K562 (cell line): Measurements from ENCODE around the gene ASRGL1. TPM values are rescaled to one million over a fixed set of nuclear protein-coding genes. Genes with fewer than 3 reads are reported as not detected.

Experiments
- ATAC-seq: fragments of 200-7000 bp; cut with Tn5 transposase; 3 replicates; pipeline ENCODE4 v1.9.1; 2020; ENCODE audit warnings: moderate library complexity
- BruUV-seq: library from RNA; stranded (reverse); fragments of 400-500 nt; replicated peaks from 2 replicates; lab custom pipeline; 2021; lab: Mats Ljungman, UMichigan
- CTCF ChIA-PET: fragments of 300-600 bp; formaldehyde crosslinking; extraction: SDS; loops from one replicate; lab custom pipeline; 2021; ENCODE audit warnings: low intra/inter-chr PET ratio; lab: Yijun Ruan, JAX
- POLR2A ChIA-PET: fragments of 300-600, 350-650 bp; sonication (Branson Sonifier 250); formaldehyde crosslinking; extraction: SDS; loops from one replicate; lab custom pipeline; 2021; ENCODE audit warnings: antibody characterized with exemption, inconsistent platforms; lab: Yijun Ruan, JAX
- DNase-seq, 4 experiments: peaks; one replicate each; pipeline versions ENCODE4 v3.0.0 to v3.0.0-alpha.2; 2011 to 2018; ENCODE audit warnings: low spot score in 3 of 4, mixed read lengths in 3 of 4; ENCODE audit errors: extremely low read depth in 1 of 4
- FAIRE-seq: peaks from 2 replicates; lab custom pipeline; 2011; peaks lifted over from hg19 to GRCh38; lab: Jason Lieb, UNC
- H2AFZ ChIP-seq: 2 replicates; pipeline ENCODE4 v1.6.0; 2011; ENCODE audit warnings: low read depth, low read length, control low read depth, inconsistent platforms
- H3K27ac ChIP-seq: fragments of 200-600 bp; 3 replicates; pipeline ENCODE4 v1.8.0; 2011; ENCODE audit warnings: low read depth, mild to moderate bottlenecking, control low read depth, inconsistent platforms, low read length, moderate library complexity, mixed read lengths; ENCODE audit errors: extremely low read depth
- H3K27me3 ChIP-seq, 2 experiments: fragments of 300-600 bp in 1 of 2; 2 replicates in 1 of 2; 3 replicates in 1 of 2; pipeline versions ENCODE4 v1.6.0 to v1.8.0; 2011; ENCODE audit warnings: inconsistent platforms in 2 of 2, low read length in 2 of 2, mild to moderate bottlenecking in 1 of 2, mixed read lengths in 1 of 2, moderate library complexity in 1 of 2; ENCODE audit not compliant: control insufficient read depth in 2 of 2, insufficient read depth in 2 of 2
- H3K36me3 ChIP-seq: fragments of 300-600 bp; 3 replicates; pipeline ENCODE4 v1.8.0; 2011; ENCODE audit warnings: mild to moderate bottlenecking, low read length, inconsistent platforms; ENCODE audit not compliant: control insufficient read depth, insufficient read depth
- H3K4me1 ChIP-seq, 2 experiments: fragments of 200-600 bp in 1 of 2; replicated peaks in 1 of 2; 2 replicates in 1 of 2; 3 replicates in 1 of 2; pipeline versions ENCODE4 v1.5.1 to v1.8.0; 2011; ENCODE audit warnings: inconsistent platforms in 2 of 2, low read length in 2 of 2, mild to moderate bottlenecking in 1 of 2, mixed read lengths in 1 of 2, moderate library complexity in 1 of 2; ENCODE audit not compliant: control insufficient read depth in 2 of 2, insufficient read depth in 2 of 2
- H3K4me2 ChIP-seq: 2 replicates; pipeline ENCODE4 v1.6.1; 2011; ENCODE audit warnings: low read length, control low read depth, inconsistent platforms, mixed read lengths; ENCODE audit not compliant: insufficient read depth
- H3K4me3 ChIP-seq: fragments of 200-600 bp; sonication (generic), shearing (Covaris generic); 2 replicates; pipeline ENCODE4 v1.5.1; 2016; ENCODE audit warnings: control low read depth, inconsistent platforms
- H3K79me2 ChIP-seq: fragments of 200-600 bp; 3 replicates; pipeline ENCODE4 v1.8.0; 2011; ENCODE audit warnings: low read length, inconsistent platforms; ENCODE audit not compliant: control insufficient read depth, insufficient read depth
- H3K9ac ChIP-seq, 2 experiments: 2 replicates each; pipeline versions ENCODE4 v1.6.0 to v1.6.1; 2011; ENCODE audit warnings: low read depth in 2 of 2, low read length in 2 of 2, control low read depth in 1 of 2, inconsistent platforms in 1 of 2, mild to moderate bottlenecking in 1 of 2, mixed read lengths in 1 of 2; ENCODE audit not compliant: insufficient read depth in 1 of 2
- H3K9me1 ChIP-seq: one replicate; pipeline ENCODE4 v1.6.0; 2011; ENCODE audit warnings: inconsistent platforms, mild to moderate bottlenecking, low read length, moderate library complexity; ENCODE audit not compliant: control insufficient read depth, insufficient read depth
- H3K9me3 ChIP-seq: replicated peaks from 2 replicates; pipeline ENCODE4 v1.5.1; 2011; ENCODE audit warnings: low read depth, low read length, inconsistent platforms; ENCODE audit not compliant: control insufficient read depth, insufficient read depth
- H4K20me1 ChIP-seq: replicated peaks from 2 replicates; pipeline ENCODE4 v1.6.1; 2011; ENCODE audit warnings: low read length, inconsistent platforms, mixed read lengths; ENCODE audit not compliant: control insufficient read depth, insufficient read depth
- CTBP1 ChIP-seq: fragments of 450-650 bp; IDR thresholded peaks from 2 replicates; pipeline ENCODE4 v1.6.1; 2016; ENCODE audit warnings: borderline replicate concordance
- CTCFL ChIP-seq: IDR thresholded peaks from 2 replicates; pipeline ENCODE4 v1.6.1; 2011; ENCODE audit warnings: borderline replicate concordance, low read depth, mild to moderate bottlenecking, moderate library complexity, low read length; ENCODE audit not compliant: insufficient read depth, poor library complexity, severe bottlenecking
- HLTF ChIP-seq: fragments of 450-650 bp; IDR thresholded peaks from 2 replicates; pipeline ENCODE4 v1.6.1; 2016
- MAZ ChIP-seq, 2 experiments: fragments of 450-650 bp in 1 of 2; sonication (generic) in 1 of 2; formaldehyde crosslinking; IDR thresholded peaks in 1 of 2; conservative IDR thresholded peaks in 1 of 2; 2 replicates each; pipeline versions ENCODE4 v1.4.0 to v1.5.0; 2020; ENCODE audit warnings: mild to moderate bottlenecking in 1 of 2, missing genetic modification reagents in 1 of 2
- POLR2AphosphoS5 ChIP-seq: IDR thresholded peaks from 2 replicates; pipeline ENCODE4 v1.6.1; 2011; ENCODE audit warnings: mild to moderate bottlenecking, low read depth, low read length, moderate library complexity; ENCODE audit not compliant: control insufficient read depth, insufficient read depth
- RUNX1 ChIP-seq: sonication (generic); IDR thresholded peaks from 2 replicates; pipeline ENCODE4 v1.6.1; 2016; ENCODE audit warnings: antibody characterized with exemption, low read depth
- SAFB2 ChIP-seq: fragments of 200-400 bp; formaldehyde crosslinking; IDR thresholded peaks from 2 replicates; pipeline ENCODE4 v1.6.1; 2018; ENCODE audit warnings: borderline replicate concordance, low read length, low read depth, moderate library complexity; ENCODE audit not compliant: severe bottlenecking
- WGBS: fragments of 100-300 bp; shearing (Covaris generic); methylation state at CpG from one replicate; pipeline ENCODE4 v1.1.6; 2016; ENCODE audit warnings: low coverage, mixed read lengths; ENCODE audit not compliant: insufficient coverage; ENCODE audit errors: missing lambda C conversion rate; 5-methylcytosine and 5-hydroxymethylcytosine counted together
- in situ Hi-C: fragments of 300-500 bp; cut with MboI; formaldehyde crosslinking; loops from 4 replicates; pipeline ENCODE4 v1.15.0; 2018; ENCODE audit warnings: inconsistent platforms, mixed read lengths
- intact Hi-C: fragments of 100-400 bp; cut with micrococcal nuclease; formaldehyde crosslinking; loops from 2 replicates; pipeline ENCODE4 v1.14.2; 2022
- polyA plus RNA-seq, 8 experiments: library from polyadenylated mRNA; depleted of rRNA in 4 of 8; stranded (reverse) in 5 of 8; unstranded in 3 of 8; fragments of >200 nt; fragmentation: Nextera tagmentation in 2 of 8; fragmentation: Illumina TruSeq in 1 of 8; extraction: Ambion mirVana in 2 of 8; extraction: Trizol in 1 of 8; gene quantifications; 2 replicates each; pipeline versions ENCODE4 v1.2.1 to v1.2.3, GENCODE V29; 2011 to 2014; ENCODE audit warnings: inconsistent platforms in 1 of 8, missing spikeins in 1 of 8
- total RNA-seq, 7 experiments: library from RNA; depleted of rRNA in 6 of 7; stranded (reverse); fragments of >200 nt in 6 of 7; fragmentation: Illumina TruSeq in 2 of 7; extraction: Trizol in 2 of 7; gene quantifications; 2 replicates each; pipeline versions ENCODE4 v1.2.1 to v1.2.3, GENCODE V29; 2011 to 2021; ENCODE audit warnings: low replicate concordance in 1 of 7

The ASRGL1 gene
- total and polyA plus RNA-seq, 9 of the 15 experiments (the other 6 are each of a cell fraction or from before 2014, with no cell fraction given), result 3.1 to 23.0 (median 11.2) TPM

GRCh38 chr11:62390237-62390636, 53.0 kb downstream of the ASRGL1 start:
- ChIA-PET CTCF (no interaction called here), POLR2A (interaction anchor here (0.8 to 0.9 kb wide), 2 partner anchors 157 to 163 kb away, joined by 3 to 4 read pairs; partner anchors contain the start of gene AHNAK)
- no peak for DNase-seq
- Histone ChIP-seq H3K79me2 (no peaks in the 10 kb centered on the region), H3K9me1 (no peaks in the 10 kb centered on the region), H3K4me2 (no peak overlapping the region), H3K9ac (peak overlapping the region in 1 of 2 experiments; percentile 79; a peak in 1 of 4 replicates), H3K27me3 (no peaks in the 10 kb centered on the region), H3K4me3 (no peak overlapping the region), H4K20me1 (no peaks in the 10 kb centered on the region), H3K9me3 (no peaks in the 10 kb centered on the region), H2AFZ (no peak overlapping the region), H3K27ac (no peak overlapping the region), H3K4me1 (peaks cover 18 to 23% of the 10 kb centered on the region in 2 experiments), H3K36me3 (no peaks in the 10 kb centered on the region)
- WGBS, result 63% methylated on average over 5 of the region's 5 CpGs
- FAIRE-seq, result no peak
- BruUV-seq, result no TSS peak
- in situ Hi-C loops (loop anchor here (5.0 to 25.0 kb wide), 4 partner anchors 165 to 622 kb away; partner anchors contain the start of gene SLC22A8), intact Hi-C loops (loop anchor here (10.0 kb wide), 1 partner anchor 375 kb away; the partner anchor contains the start of gene POLR2G)
- ATAC-seq, result no peak
- TF ChIP-seq SAFB2, result no peak
- TF ChIP-seq CTCFL, result no peak
- TF ChIP-seq POLR2AphosphoS5, result no peak
- no peak for TF ChIP-seq HLTF
- TF ChIP-seq MAZ (CRISPR knock-in tag; conservative IDR thresholded peaks at IDR 0.05 in 1 of 2, IDR thresholded peaks at IDR 0.05 in 1 of 2), result no peak
- no peak for TF ChIP-seq RUNX1
- no peak for TF ChIP-seq CTBP1
